Measurements from ENCODE around the gene H6PD. TPM values are rescaled to one million over a fixed set of nuclear protein-coding genes. Genes with fewer than 3 reads are reported as not detected.

H6PD gene
- total and polyA plus RNA-seq, 4 experiments from 2014 or later, result 5.5 to 18.8 (median 15.7) TPM

DNA sequence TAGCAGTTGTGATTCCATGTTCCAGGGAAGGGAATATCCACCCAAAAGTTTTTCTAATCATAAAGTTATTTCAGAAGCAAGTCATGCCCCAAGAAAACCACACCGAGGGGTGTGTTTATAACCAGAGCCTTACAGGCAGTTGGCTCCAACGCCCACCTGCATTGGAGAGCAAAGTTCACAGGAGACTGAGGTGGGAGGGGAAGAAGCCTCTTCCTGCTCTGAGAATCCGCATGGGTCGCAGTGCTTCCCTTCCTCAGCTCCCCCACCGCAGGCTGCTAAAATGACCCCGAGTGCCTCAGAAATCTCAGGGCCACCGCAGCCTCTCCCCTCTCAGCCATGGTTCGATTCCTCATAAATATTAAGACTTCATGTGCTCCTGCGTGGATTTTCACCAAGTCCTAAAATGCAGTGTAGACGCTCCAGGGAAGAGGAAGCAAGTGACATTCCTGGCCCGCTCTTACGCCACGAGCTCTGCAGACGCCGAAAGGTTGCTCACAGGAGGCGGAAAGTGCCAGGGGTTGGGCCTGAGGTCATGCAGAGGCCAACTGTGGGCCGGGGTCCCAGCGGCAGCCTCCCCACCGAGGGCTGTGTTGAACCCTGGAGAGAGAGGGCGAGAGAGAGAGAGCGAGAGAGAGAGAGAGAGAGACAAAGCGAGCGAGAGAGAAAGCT is 44.7 kb downstream of the H6PD start:
- Histone ChIP-seq H3K27me3 (ENCODE audit: insufficient read depth, low read length) (no peaks in the 10 kb centered on the region), H3K4me1 (ENCODE audit: insufficient read depth, low read length) (peaks cover 63% of the 10 kb centered on the region), H3K36me3 (ENCODE audit: insufficient read depth, low read length) (no peaks in the 10 kb centered on the region), H3K4me3 (ENCODE audit: low read length in 2 of 2) (no peak overlapping the region), H3K27ac (ENCODE audit: low read depth, low read length) (no peak overlapping the region), H3K9me3 (ENCODE audit: control insufficient read depth in 1 of 2, low read length in 2 of 2) (no peaks in the 10 kb centered on the region)
- Mint-ChIP-seq H3K9me3 (peaks cover 0 to 9% (median 4%) of the 10 kb centered on the region in 8 donors), H3K4me1 (peaks cover 22 to 71% (median 40%) of the 10 kb centered on the region in 4 donors), H3K27me3 (no peaks in the 10 kb centered on the region), H3K27ac (peak overlapping the region in 1 of 7 donors; percentile 88), H3K4me3 (peak overlapping the region in 6 of 8 donors; percentile 21 to 71 (median 50)), H3K36me3 (peaks cover 0 to 3% of the 10 kb centered on the region in 2 donors)
- POLR2A ChIA-PET (ENCODE audit: partially characterized antibody), result no interaction called here
- DNase-seq, result no peak
- intact Hi-C loops (cut with micrococcal nuclease), result no loop called here
- CTCF ChIA-PET (ENCODE audit: partially characterized antibody), result no interaction called here

DNA sequence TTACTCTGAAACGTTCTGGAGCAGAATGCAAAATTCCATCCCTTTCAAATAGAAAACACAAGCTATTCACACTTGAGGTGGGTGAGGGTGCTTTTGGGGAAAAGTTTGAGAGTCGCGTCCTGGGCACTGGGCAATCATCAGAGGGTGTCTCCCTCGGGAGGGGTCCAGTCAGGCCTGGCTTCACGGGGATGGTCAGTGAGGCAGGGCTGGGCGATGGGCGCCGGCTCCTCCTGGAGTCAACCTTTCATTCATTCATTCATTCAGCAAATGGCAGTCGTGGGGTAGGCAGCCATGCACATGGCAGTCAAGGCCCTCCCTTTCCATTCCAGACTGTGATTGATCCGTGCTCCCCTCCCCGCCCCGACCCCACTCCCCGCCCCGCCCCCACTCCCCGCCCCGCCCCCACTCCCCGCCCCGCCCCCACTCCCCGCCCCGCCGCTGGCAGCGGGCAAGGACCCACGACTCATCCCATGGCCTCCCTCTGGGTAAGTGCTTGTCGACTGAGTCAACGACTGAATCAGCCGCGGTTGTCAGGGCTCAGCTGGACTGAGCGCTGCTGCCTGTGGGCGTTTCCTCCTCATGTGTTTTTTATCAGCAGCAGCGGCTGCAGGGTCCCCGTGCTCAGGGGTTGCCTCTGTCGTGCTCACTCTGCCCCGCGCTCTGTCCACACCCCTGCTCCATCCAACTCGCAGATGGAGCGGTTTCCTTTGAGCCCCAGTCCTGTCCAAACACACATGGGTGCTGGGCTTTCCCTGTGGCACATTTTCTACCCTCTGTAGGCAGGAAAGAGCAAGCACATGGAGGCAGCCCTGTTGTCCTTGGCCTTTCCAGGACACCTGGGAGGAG is 45.7 kb downstream of the H6PD start:
- intact Hi-C loops (cut with micrococcal nuclease), result no loop called here
- no peak overlapping the region for H3K27ac ChIP-seq (ENCODE audit: low read depth, low read length)
- peaks cover 71% of the 10 kb centered on the region for H3K4me1 ChIP-seq (ENCODE audit: insufficient read depth, low read length)
- peaks cover 24 to 74% (median 43%) of the 10 kb centered on the region in 4 donors for H3K4me1 Mint-ChIP-seq
- peaks cover 0 to 16% (median 10%) of the 10 kb centered on the region in 8 donors for H3K9me3 Mint-ChIP-seq
- CTCF ChIA-PET (ENCODE audit: partially characterized antibody), result interaction anchor here (0.9 to 2.3 kb wide), 2 partner anchors 9 to 10 kb away, joined by 3 to 6 read pairs; no protein-coding TSS in a partner anchor
- H3K27me3 Mint-ChIP-seq, result no peaks in the 10 kb centered on the region
- peak overlapping the region in 4 of 7 donors; percentile 23 to 73 (median 48) for H3K27ac Mint-ChIP-seq
- H3K4me3 ChIP-seq (ENCODE audit: low read length in 2 of 2), result no peak overlapping the region
- H3K36me3 ChIP-seq (ENCODE audit: insufficient read depth, low read length), result no peaks in the 10 kb centered on the region
- H3K9me3 ChIP-seq (ENCODE audit: control insufficient read depth in 1 of 2, low read length in 2 of 2), result no peaks in the 10 kb centered on the region
- peak overlapping the region in 7 of 8 donors; percentile 70 to 81 (median 73) for H3K4me3 Mint-ChIP-seq
- no peaks in the 10 kb centered on the region for H3K27me3 ChIP-seq (ENCODE audit: insufficient read depth, low read length)
- DNase-seq, result no peak
- POLR2A ChIA-PET (ENCODE audit: partially characterized antibody), result no interaction called here
- H3K36me3 Mint-ChIP-seq, result peaks cover 0 to 3% of the 10 kb centered on the region in 2 donors

GRCh38 chr1:9281071-9281827 is 46.7 kb downstream of the H6PD start:
- Histone ChIP-seq H3K4me3 (ENCODE audit: low read length in 2 of 2) (no peak overlapping the region), H3K4me1 (ENCODE audit: insufficient read depth, low read length) (peaks cover 63% of the 10 kb centered on the region), H3K27me3 (ENCODE audit: insufficient read depth, low read length) (no peaks in the 10 kb centered on the region), H3K9me3 (ENCODE audit: control insufficient read depth in 1 of 2, low read length in 2 of 2) (no peaks in the 10 kb centered on the region), H3K36me3 (ENCODE audit: insufficient read depth, low read length) (no peaks in the 10 kb centered on the region), H3K27ac (ENCODE audit: low read depth, low read length) (no peak overlapping the region)
- ChIA-PET CTCF (ENCODE audit: partially characterized antibody) (interaction anchor here (0.9 to 2.3 kb wide), 2 partner anchors 8 to 9 kb away, joined by 3 to 6 read pairs; no protein-coding TSS in a partner anchor), POLR2A (ENCODE audit: partially characterized antibody) (interaction anchor here (0.7 kb wide), 1 partner anchor 11 kb away, joined by 3 read pairs; no protein-coding TSS in a partner anchor)
- no peak for DNase-seq
- peaks cover 0 to 3% of the 10 kb centered on the region in 2 donors for H3K36me3 Mint-ChIP-seq
- H3K27ac Mint-ChIP-seq, result peak overlapping the region in 2 of 7 donors; percentile 24 to 43
- H3K9me3 Mint-ChIP-seq, result peaks cover 0 to 22% (median 15%) of the 10 kb centered on the region in 8 donors
- peaks cover 23 to 69% (median 40%) of the 10 kb centered on the region in 4 donors for H3K4me1 Mint-ChIP-seq
- no peaks in the 10 kb centered on the region for H3K27me3 Mint-ChIP-seq
- H3K4me3 Mint-ChIP-seq, result peak overlapping the region in 3 of 8 donors; percentile 8 to 68 (median 62)
- intact Hi-C loops (cut with micrococcal nuclease), result no loop called here

DNA sequence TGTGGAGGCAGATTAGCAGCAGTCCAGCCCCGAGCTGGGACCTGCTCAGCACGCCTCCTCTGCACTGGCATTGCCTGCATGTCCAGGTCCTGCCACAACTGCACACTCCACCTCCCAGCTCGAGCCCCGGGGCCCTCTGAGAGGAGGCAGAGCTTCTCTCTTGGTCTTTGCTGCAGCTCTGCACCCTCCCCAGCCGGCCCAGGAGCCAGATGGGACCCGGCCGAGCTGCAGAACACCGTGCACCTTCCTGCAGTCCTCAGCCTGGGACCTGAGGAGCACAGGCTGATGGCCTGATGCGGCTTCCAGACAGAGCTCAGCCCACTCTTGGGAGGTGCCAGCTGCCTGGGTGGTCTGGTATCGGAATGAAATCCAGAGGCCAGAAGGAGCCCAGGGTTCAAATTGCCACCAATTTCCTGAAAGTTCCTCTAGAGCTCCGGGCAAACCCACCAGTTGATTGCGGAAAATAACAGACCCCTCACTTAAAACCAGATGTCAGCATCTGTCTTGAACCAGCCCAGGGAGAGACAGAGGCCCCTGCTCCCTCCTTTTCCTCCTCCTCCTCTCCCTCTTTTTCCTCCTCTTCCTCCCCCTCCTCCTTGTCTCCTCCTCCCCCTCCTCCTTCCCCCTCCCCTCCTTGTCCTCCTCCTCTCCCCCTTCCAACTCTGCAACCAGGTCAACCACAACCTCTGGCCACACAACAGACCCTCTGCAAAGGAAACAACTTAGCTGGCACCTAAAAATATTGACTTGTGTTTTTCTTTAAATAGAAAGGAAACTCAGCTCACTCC is 47.5 kb downstream of the H6PD start:
- ChIA-PET POLR2A (ENCODE audit: partially characterized antibody) (interaction anchor here (0.7 kb wide), 1 partner anchor 10 kb away, joined by 3 read pairs; no protein-coding TSS in a partner anchor), CTCF (ENCODE audit: partially characterized antibody) (interaction anchor here (1.2 to 2.3 kb wide), 3 partner anchors 8 to 174 kb away, joined by 3 to 9 read pairs (median 6); no protein-coding TSS in a partner anchor)
- intact Hi-C loops (cut with micrococcal nuclease), result no loop called here

GRCh38 chr1:9282696-9282955 is 48.1 kb downstream of the H6PD start:
- intact Hi-C loops (cut with micrococcal nuclease), result no loop called here
- peaks cover 0 to 6% of the 10 kb centered on the region in 2 donors for H3K9me3 ChIP-seq (ENCODE audit: control insufficient read depth in 1 of 2, low read length in 2 of 2)
- H3K36me3 ChIP-seq (ENCODE audit: insufficient read depth, low read length), result no peaks in the 10 kb centered on the region
- H3K36me3 Mint-ChIP-seq, result peaks cover 3% of the 10 kb centered on the region in 2 donors
- peak overlapping the region in 3 of 7 donors; percentile 17 to 76 (median 42) for H3K27ac Mint-ChIP-seq
- H3K4me3 Mint-ChIP-seq, result peak overlapping the region in 5 of 8 donors; percentile 13 to 59 (median 31)
- no peak overlapping the region for H3K4me3 ChIP-seq (ENCODE audit: low read length in 2 of 2)
- H3K9me3 Mint-ChIP-seq, result peaks cover 0 to 33% (median 23%) of the 10 kb centered on the region in 8 donors
- H3K4me1 Mint-ChIP-seq, result peaks cover 25 to 72% (median 42%) of the 10 kb centered on the region in 4 donors
- H3K27me3 Mint-ChIP-seq, result no peaks in the 10 kb centered on the region
- CTCF ChIA-PET (ENCODE audit: partially characterized antibody), result interaction anchor here (1.2 to 2.3 kb wide), 3 partner anchors 8 to 174 kb away, joined by 3 to 9 read pairs (median 6); no protein-coding TSS in a partner anchor
- no peak overlapping the region for H3K27ac ChIP-seq (ENCODE audit: low read depth, low read length)
- H3K27me3 ChIP-seq (ENCODE audit: insufficient read depth, low read length), result no peaks in the 10 kb centered on the region
- DNase-seq, result no peak
- H3K4me1 ChIP-seq (ENCODE audit: insufficient read depth, low read length), result peaks cover 63% of the 10 kb centered on the region
- POLR2A ChIA-PET (ENCODE audit: partially characterized antibody), result no interaction called here

More for the DNA sequence above, 47.5 kb downstream of the H6PD start:
- Histone ChIP-seq H3K27me3 (ENCODE audit: insufficient read depth, low read length) (no peaks in the 10 kb centered on the region), H3K36me3 (ENCODE audit: insufficient read depth, low read length) (no peaks in the 10 kb centered on the region), H3K4me3 (ENCODE audit: low read length in 2 of 2) (no peak overlapping the region), H3K4me1 (ENCODE audit: insufficient read depth, low read length) (peaks cover 63% of the 10 kb centered on the region), H3K27ac (ENCODE audit: low read depth, low read length) (no peak overlapping the region), H3K9me3 (ENCODE audit: control insufficient read depth in 1 of 2, low read length in 2 of 2) (peaks cover 0 to under 1% of the 10 kb centered on the region in 2 donors)
- no peaks in the 10 kb centered on the region for H3K27me3 Mint-ChIP-seq
- peak overlapping the region in 1 of 7 donors; percentile 42 for H3K27ac Mint-ChIP-seq
- no peak for DNase-seq
- H3K9me3 Mint-ChIP-seq, result peaks cover 0 to 27% (median 21%) of the 10 kb centered on the region in 8 donors
- peaks cover 25 to 72% (median 42%) of the 10 kb centered on the region in 4 donors for H3K4me1 Mint-ChIP-seq
- peaks cover 3% of the 10 kb centered on the region in 2 donors for H3K36me3 Mint-ChIP-seq
- H3K4me3 Mint-ChIP-seq, result peak overlapping the region in 2 of 8 donors; percentile 8 to 43

DNA sequence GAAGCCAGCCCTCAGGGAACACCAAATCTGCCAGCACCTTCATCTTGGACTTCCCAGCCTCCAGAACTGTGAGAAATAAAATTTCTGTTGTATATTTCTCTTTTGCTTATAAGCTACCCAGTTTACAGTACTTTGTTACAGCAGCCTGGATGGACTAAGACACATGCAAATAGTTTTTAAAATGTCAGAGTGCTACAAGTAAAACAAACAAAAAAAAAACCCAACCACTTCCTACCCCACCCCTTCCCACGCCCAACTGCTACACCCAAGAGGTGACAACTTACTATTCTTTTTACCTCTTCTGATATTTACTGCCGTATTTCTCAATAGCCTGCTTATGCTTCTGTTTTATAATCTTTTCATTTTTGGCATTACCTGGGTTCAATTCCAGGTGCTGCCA is 49.5 kb downstream of the H6PD start:
- H3K27me3 ChIP-seq (ENCODE audit: insufficient read depth, low read length), result no peaks in the 10 kb centered on the region
- H3K4me3 Mint-ChIP-seq, result peak overlapping the region in 7 of 8 donors; percentile 39 to 81 (median 70)
- POLR2A ChIA-PET (ENCODE audit: partially characterized antibody), result interaction anchor here (1.1 kb wide), 1 partner anchor 145 kb away, joined by 3 read pairs; no protein-coding TSS in a partner anchor
- CTCF ChIA-PET (ENCODE audit: partially characterized antibody), result interaction anchor here (1.1 to 3.4 kb wide), 4 partner anchors 16 to 207 kb away, joined by 3 to 11 read pairs (median 6); no protein-coding TSS in a partner anchor
- DNase-seq, result peak in 3 of 5 donors; percentile 33 to 61 (median 39)
- H3K4me1 Mint-ChIP-seq, result peaks cover 25 to 69% (median 43%) of the 10 kb centered on the region in 4 donors
- peaks cover 59% of the 10 kb centered on the region for H3K4me1 ChIP-seq (ENCODE audit: insufficient read depth, low read length)
- intact Hi-C loops (cut with micrococcal nuclease), result no loop called here
- peaks cover 0 to 44% (median 33%) of the 10 kb centered on the region in 8 donors for H3K9me3 Mint-ChIP-seq
- H3K9me3 ChIP-seq (ENCODE audit: control insufficient read depth in 1 of 2, low read length in 2 of 2), result peaks cover 0 to 13% of the 10 kb centered on the region in 2 donors
- H3K36me3 ChIP-seq (ENCODE audit: insufficient read depth, low read length), result no peaks in the 10 kb centered on the region
- no peaks in the 10 kb centered on the region for H3K27me3 Mint-ChIP-seq
- peaks cover 6 to 7% of the 10 kb centered on the region in 2 donors for H3K36me3 Mint-ChIP-seq
- no peak overlapping the region for H3K27ac ChIP-seq (ENCODE audit: low read depth, low read length)
- H3K4me3 ChIP-seq (ENCODE audit: low read length in 2 of 2), result peak overlapping the region in 1 of 2 donors; percentile 5
- H3K27ac Mint-ChIP-seq, result peak overlapping the region in 6 of 7 donors; percentile 52 to 81 (median 72)

Data from CD4-positive, alpha-beta memory T cell (primary cell).